HG03432 (cell line): ENCODE measurements around the gene MPPED1.

Source experiments
- ATAC-seq: cut with Tn5 transposase; IDR thresholded peaks from one replicate; pipeline ENCODE4 v1.9.1; 2021; ENCODE audit warnings: mild to moderate bottlenecking, moderate library complexity; ENCODE audit not compliant: unreplicated experiment

Gene MPPED1

DNA sequence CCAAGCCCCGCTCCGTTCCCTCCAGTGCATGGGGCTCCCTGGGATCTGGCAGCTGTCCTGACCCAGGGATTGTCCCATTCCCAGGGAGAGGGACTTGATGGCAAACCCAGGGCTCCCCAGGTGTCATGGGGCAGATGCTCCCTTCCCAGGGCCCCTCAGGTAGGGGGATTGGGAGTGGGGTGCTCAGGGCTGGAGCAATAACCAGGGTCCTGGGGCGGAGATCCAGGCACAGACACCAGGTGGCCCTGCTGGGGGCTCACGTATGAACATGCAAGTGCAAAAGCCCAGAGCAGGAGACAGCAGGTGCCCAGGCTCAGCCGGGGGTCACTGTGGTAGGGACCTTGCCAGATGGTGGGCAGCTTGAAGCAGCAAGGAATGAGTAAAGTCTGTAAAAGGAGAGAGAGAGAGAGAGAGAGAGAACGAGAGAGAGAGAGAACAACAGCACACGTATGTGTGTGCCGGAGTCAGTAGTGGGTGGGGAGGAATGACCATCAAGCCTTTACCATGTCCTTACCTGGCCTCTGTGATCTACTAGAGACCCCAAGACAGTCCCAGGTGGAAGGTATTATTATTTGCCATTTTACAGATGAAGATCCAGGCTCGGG, 19.3 kb upstream of the MPPED1 start:
- no peak for ATAC-seq

DNA sequence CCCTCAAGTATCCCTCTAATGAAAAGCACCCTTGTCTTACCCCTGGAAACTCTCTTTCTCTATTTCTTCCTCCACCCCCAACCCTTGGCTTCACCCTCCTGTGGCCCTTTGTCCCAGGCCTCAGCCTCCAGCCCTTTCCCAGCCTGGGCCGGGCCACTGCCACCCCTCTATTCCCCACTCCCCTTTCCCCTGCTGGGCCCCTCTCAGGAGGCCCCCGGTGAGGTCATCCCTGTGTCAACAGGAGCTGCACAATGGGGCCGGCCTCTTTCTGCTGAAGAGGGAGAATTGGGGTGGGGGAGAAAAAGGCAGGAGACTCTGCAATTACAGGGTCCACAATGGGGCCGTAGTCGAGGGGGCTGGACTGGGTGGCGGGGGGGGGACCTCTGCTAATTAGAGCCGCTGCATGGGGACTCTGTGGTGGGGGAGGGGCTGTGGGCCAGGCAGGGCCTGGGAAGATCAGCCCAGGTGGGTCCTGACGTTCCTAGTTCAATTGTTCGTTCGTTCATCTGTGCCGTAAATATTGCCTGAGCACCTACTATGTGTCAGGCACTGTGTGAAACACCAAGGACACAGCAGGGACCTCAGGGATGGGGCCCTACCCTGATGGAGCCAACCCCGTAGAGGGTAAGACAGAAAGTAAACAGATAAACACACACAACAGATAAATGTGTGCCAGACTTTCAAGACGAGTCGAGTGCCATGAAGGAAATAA, 18.5 kb upstream of the MPPED1 start:
- no peak for ATAC-seq

DNA sequence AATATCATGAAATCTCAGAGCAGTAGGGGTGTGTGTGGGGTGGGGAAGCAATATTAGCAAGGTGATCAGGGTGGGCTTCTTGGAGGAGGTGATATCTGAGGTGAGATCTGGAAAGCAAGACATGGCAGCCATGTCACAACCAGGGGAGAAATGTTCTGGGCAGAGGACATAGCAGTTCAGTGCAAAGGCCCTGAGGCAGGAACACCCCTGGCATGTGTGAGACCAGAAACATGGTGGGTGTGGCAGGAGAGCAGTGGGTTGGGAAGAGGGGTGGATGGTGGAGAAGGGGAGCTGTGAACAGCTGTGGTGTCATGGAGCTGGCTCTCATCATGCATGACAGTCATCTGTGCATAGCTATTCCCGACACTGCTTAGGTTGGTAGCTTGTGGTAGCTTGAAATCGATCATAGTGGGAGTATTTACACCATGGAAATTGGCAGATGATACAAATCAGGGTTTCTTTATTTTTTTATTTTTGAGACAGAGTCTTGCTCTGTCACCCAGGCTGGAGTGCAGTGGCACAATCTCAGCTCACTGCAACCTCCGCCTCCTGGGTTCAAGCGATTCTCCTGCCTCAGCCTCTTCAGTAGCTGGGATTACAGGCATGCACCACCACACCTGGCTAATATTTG, 17.9 kb upstream of the MPPED1 start:
- no peak for ATAC-seq

DNA sequence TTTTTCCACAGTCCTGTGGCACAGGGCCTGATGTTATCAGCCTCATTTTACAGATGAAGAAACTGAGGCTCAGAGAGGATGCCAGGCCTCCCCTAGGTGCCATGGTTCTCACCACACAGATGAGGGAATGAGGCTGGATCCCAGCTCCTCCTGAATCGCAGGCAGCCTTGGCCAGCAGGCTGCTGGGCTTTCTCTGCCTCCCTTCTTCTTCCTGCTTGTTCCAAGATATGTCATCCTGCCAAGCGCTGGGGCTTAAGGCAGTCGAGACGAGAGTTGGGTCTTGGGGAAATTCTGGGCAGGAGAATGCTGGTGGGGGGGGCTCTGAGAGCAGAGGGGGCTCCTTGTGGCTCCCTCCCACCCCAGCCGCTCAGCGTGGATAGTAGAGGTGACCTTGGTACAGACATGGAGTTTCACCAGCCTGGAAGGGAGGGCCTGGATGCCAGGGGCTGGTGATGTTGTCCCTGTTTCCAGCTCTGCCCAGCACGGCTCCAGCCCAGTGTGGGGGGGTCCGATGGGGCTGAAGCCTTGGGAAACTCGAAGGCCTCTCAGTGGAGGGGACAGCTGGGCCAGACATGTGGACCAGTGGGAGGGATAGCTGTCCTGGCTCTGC, 16.6 kb upstream of the MPPED1 start:
- ATAC-seq, result no peak

DNA sequence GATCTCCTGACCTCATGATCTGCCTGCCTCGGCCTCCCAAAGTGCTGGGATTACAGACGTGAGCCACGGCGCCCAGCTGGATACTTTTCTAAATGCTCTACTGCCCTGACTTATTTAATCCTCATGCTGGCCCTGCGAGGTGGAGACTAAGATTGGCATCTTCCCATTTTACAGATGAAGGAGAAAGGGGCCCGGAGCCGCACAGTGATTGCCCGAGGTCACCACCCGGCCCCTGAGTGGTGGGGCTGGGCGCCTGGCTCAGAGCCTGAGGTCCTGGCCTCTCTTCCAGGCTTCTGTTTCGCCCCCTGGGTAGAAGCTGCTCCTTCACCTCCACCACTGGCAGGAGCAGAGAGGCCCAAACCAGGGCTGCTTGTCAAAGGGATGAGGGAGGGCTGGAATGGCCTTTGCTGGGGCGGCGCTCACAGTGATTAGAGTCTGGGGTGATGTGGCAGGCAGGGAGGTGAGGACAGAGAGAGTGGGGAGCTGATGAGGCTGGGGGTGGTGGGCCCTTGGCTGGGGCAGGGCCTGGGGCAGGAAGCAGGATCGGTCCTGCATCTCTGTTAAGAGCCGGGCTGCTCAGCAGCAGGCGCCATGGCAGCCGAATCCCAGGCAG, 15.4 kb upstream of the MPPED1 start:
- ATAC-seq, result no peak

DNA sequence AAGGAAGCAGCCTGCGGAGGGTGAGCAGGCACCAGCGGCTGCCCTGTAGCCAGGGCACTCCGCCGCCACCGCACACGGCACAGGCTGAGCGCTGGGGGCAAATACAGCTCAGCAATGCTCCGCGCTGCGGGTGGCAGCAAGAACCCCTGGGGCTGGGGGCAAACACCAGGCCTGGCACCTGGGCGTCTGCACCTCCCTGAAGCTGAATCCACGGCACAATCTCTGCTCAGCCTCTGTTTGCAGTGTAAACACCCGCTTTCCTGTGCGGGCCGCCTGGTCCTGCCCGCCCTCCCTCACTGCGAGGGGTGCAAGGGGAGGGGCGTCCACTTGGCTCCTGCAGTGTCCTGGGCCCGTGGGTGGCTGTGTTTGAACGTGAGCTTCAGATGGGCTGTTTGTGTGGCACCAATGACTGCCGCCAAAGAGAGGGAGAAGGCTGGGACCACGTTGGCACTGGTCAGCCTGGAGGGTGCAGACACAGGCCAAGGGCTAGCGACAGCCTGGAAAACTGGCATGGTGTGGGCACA, 14.8 kb upstream of the MPPED1 start:
- no peak for ATAC-seq

DNA sequence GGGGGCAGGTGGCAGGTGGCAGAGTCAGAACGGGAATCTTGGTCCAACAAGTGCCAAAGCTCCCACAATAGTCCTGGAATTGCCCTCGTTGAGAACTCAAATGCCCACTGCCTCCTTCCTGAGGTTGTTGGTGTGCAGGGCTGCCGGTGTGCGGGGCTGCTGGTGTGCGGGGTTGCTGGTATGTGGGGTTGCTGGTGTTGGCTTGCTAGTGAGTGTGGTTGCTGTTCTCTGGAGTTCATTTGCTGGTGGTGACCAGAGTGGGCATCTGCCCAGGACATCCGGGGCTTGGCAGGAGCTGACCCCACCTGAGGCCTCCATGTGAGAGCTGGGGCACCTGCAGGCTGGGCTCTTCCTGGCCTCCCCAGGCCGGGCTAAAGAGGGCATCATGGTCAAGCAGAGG, 14.0 kb upstream of the MPPED1 start:
- ATAC-seq, result no peak

DNA sequence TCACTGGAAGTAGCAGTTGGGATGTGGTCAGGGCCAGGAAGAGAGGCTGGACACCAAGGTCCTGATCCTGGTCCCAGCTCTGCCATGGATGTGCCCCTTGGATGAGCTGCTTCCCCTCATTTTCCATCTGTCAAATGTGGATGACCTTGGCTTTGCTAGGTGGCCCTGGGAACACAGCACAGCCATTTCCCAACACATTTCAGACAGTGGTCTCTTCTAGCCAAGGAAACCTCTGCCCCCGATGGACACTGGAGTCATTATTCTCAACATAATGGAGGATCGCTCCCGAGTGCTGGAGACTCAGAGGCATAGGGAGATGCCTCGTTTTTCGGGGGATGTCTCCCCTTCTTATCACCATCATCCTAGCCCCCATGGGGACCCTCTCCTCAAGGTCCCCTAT, 13.6 kb upstream of the MPPED1 start:
- no peak for ATAC-seq

DNA sequence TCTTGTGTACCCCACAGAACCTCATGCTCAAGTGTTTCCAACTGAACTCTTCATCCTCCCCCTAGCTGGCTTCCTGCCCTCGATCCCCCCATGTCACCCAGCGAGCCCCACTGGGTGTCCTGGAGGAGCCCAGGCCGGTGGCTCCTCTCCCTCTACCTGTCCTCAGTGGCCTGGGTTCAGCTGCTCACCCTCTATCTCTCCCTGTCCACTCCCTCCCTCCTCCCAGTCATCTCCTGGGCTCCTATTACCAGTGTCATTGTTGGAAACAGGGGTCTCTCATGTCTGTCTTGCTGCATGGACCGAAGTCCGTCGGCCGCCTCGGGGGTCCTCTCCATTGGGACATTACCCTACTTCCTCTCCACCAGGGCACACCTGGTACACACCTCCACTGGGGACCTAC, 12.9 kb upstream of the MPPED1 start:
- no peak for ATAC-seq

DNA sequence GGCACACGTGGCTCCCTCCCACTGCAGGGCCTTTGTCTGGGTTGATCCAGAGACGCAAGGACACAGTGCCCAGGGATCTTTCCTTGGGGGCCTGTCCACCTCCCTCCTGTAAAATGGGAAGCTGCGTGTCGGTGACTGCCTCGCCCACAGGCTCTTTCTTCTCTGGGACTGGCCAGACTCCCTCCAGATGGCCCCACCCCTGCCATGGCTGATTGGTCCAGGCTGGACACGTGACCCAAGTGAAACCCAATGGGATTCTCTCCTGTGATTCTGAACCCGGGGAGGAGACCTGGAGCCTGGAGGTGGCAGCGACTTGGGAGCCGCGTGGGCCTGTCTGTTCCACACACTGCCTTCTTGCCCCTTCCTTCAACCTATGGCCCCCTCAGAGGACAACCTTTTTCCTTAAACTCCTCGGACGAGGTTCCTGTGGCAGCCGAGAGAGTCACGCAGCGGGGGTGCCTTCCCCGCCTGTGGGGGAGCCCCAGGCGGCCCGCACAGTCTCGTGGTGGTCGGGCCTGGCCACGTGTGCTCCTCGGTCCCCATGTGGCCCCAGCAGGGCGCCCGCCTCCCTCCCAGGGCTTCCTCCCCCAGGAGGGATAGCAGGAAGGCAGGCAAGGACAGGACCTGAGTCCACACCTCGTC, 12.4 kb upstream of the MPPED1 start:
- ATAC-seq, result no peak

DNA sequence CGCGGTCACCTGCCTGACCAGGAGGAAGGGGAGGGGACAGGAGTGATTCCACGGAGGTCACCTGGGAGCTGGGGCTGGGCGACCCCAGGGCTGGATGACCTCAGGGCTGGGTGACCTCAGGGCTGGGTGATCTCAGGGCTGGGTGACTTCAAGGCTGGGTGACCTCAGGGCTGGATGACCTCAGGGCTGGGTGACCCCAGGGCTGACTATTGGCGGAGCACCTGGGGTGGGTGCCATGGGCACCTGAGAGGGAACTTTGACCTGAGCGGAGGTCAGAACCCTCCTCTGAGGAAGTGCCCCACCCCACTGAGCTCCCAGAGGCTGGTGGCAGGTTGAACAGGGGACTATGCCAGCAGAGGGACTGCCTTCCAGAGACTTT, 11.8 kb upstream of the MPPED1 start:
- no peak for ATAC-seq

DNA sequence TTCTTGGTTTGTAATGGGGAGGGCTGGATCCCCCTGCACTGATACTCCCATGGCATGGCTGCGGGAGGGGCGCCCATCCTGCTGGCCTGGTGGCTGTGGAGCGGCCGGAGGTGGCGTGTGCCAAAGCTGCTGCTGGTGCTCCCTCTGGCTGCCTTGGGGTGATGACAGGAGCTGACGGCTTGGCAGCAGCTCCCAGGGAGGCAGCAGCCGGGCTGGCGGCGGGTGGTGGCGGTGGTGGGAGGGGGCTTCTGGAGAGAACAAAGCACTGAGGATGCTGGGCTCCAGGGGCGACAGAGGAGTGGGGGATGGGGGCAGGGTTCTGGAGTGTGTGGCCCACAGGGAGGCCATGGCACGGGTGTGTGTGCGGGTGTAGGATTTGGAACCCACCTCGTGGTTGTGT, 11.4 kb upstream of the MPPED1 start:
- no peak for ATAC-seq

DNA sequence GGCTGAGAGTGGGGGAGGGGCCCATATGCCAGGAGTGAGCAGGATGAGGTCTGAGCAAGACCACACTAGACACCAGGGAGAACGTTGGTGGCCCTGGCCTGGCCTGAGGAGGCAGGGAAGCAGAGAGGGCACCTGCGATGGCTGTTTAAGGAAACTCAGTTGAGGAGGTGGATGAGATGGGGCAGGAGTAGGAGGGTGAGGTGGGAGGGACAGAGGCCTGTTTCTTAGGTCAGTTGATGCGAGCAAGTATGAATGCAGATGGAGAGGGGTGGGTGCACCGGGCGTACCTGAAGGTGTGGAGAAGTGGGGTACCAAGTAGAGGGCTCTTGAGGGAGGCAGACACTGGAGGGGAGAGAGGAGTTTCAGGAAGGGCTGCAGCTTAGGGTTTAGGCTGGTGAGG, 10.6 kb upstream of the MPPED1 start:
- no peak for ATAC-seq

DNA sequence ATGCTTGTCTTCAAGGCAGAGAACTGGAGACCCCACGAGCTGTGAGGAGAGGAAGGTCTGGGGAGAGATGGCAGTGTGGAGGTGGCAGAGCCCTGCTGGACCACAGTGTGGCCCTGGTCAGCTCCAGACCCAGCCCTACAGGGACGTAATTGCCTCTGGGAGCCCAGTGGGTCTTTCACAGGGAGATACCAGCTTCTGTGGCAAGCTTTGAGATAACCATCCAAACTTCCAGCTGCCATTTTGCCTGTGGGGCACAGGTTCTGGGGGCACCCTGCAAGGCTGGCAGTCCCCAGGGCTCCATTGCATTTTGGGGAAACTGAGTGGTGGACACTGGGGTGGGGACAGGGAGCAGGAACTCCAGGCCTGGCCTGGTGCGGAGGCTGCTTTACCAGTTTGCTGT, 10.2 kb upstream of the MPPED1 start:
- ATAC-seq, result no peak

DNA sequence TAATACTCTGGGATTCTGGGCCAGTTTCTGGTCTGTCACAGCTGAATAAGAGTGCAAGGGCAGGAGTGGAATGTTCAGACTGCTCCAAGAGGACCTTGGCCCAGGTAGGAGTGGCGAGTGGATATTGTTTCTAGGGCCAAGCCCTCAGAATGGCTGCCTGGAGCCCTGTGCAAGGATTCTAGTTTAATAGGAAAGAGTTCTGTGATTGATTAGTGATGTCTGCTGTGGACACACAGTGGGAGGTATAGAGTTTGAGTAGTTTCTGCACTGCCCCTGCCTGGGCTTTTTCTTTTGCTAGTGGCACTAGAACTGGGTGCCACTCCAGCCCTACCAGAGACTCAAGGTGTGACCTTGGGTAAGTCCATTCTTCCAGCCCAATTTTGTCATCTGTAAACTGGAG, 9.7 kb upstream of the MPPED1 start:
- ATAC-seq, result no peak

DNA sequence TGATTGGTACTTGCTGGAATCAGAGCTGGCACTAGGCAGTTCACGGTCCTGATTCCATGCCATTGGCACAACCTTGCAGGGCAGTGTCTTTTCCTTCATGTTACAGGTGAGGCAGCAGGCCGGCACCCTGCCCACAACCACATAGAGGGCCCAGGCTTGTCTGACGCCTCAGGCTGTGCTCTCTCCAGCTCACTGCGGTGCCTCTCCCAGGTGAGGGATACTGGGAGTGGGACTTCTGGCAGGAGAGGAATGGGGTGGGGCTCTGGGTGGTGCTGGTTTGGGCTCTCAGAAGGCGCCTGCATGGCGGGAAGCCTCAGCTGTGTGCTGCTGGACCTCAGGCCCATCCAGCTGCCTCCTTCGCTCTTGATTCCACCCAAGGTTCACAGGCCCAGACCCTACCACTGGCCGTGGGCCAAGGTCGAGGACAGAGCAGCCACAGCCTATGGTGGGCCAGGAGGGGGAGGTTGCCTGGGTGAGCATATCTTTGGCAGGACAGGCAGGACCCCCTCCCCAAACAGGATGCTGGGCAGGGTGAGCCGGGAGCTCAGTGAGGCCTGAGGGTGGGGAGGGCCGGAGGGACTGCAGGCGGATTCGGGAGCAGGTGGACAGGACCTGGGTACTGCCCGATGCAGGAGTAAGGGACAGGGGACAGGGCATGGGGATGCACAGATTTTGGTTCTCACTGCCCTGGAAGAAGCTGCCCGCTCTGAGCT, 7.0 kb upstream of the MPPED1 start:
- ATAC-seq, result no peak

DNA sequence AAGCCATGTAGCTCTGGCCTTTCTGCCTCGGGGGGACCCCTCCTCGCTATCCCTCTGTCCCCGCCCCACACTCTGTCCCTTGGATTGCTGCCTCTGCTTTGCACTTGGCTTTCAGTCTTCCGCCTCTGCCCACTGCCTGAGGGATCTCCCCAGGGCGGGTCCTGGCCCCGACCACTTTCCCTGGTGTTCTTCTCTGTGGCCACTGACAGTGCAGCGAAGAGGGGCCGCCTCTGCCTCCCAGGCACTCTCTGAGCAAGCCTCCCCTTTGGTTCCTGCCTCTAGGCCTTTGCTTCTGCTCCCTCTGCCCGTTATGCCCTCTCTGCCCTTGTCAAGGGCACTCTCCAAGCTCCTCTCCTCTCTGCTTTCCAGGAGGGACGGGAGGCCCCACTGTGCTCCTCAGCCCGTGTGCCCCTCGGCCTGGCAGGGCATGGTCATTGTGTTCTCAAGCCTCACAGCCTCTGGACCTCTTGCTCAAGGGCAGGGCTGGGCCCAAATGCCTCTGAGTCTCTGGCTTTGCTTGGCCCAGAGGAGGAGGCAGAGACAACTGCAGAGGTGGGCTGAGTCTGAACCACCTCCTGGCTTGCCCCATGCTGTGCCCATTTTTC, 5.5 kb upstream of the MPPED1 start:
- no peak for ATAC-seq

DNA sequence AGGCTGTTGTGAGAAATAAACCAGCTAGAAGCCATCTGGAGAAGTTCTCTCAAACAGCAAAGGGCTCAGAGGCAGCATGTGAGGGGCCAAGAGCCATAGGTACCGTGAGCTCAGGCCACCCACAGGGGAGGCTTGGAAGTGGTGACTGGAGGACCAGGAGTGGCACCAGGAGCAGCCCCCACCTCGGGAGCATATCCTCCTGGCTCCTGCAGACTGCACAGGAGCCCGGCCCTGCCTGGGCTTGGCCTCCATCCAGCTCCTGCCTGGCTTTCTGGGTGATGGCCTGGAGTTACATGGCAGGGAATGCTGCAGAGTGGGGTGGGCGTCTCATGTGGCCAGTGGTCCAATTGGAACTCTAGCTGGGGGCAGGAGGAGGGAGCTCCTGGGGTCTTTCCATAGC, 4.2 kb upstream of the MPPED1 start:
- no peak for ATAC-seq

DNA sequence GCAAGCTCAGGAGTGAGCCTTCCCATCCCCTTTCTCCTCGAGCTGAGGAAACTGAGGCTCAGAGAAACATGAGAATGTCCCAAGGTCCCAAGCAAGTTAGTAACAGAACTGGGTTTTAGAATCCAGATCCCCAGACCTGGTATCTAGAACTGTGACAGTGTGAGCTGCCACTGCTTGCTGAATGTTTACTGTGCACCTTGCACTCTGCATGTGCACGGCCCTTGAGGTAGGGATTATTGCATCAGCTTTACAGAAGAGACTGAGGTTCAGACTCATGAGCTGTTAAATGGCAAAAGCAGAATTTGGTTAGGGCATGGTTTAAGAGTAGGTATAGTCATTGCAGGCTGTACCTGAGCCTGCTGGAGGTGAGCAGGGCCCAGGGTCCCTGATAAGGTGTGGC, 3.8 kb upstream of the MPPED1 start:
- ATAC-seq, result no peak

DNA sequence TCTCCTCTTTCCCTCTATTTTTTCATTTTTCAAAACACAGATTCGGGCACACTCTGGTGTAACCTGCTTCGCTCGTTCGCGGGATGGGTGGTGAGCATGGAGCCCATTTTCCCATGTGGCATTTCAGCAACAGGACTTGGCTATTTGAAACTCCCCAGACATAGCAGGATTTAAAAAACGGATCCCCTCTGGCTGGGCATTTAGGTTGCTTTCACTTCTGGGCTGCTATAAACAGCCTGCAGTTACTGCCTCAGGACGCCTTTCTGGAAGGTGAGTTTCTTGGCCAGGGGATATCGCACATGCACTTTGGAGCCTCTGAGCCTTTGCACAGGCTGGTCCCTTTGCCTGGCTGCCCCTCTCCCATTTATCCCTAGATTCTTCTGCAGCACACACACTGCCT, 2.8 kb upstream of the MPPED1 start:
- ATAC-seq, result no peak
